ENCODE data around the gene ACAD8. TPM values are rescaled to one million over a fixed set of nuclear protein-coding genes. Genes with fewer than 3 reads are reported as not detected.

Gene ACAD8
- total RNA-seq, 1 donor from 2014 or later: 26.0 TPM

DNA sequence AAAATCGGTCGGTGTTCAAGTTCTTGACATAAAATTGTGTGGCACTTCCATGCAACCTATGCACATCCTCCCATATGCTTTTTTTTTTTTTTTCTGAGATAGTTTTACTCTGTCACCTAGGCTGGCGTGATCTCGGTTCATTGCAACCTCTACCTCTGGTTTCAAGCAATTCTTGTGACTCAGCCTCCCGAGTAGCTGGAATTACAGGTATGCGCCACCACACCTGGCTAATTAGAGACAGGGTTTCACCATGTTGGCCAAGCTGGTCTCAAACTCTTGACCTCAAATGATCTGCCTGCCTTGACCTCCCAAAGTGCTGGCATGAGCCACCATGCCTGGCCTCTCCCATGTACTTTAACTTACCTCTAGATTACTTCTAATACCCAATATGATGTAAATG lies 37.8 kb downstream of the ACAD8 start:
- DNase-seq: no peak

GRCh38 chr11:134292661-134293060 lies 39.3 kb downstream of the ACAD8 start:
- no peak for DNase-seq

DNA sequence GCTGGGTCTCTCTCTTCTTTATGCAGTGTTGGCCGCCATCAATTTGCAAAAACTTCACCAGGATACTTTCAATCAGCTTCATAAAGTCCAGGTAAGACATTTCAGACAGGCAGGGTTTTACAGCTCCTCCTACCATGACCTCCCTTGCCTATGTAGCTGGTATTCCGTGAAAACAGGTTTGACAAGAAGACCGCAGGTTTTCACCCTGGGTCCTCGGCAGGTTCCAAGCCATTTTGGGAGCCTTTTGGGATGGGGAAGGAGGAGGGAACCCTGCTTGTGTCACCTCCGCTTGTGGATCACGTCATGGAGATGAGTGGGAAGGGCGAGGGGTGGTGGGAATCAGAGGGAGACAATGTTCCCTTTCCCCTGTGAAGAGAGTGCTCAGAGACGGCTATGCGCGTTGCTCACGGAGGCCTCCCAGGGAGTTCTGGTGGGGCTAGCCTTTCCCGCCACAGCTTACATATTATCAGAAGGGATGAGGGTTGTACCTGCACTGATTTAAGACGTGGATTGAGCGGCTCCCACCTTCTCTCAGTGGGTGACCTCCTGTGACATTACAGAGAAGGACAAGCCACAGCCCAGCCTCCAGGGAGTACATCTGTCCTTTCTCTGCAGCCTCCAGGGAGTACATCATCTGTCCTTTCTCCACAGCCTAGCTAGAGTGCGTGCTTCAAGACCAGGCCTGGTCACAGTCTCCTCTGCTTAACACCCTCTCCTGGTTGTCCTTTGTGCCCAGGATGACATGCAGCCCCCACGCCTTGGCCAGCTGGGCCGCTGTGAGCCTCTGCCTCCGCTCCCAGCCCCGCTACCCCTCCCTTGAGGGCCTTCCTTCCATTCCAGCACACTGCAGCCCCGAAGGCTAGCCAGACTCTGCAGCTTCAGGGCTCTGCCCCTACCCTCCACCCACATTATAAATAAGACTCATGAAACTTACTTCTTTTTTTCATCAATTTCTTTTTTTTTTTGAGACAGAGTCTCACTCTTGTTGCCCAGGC lies 40.0 kb downstream of the ACAD8 start:
- no peak for DNase-seq

DNA sequence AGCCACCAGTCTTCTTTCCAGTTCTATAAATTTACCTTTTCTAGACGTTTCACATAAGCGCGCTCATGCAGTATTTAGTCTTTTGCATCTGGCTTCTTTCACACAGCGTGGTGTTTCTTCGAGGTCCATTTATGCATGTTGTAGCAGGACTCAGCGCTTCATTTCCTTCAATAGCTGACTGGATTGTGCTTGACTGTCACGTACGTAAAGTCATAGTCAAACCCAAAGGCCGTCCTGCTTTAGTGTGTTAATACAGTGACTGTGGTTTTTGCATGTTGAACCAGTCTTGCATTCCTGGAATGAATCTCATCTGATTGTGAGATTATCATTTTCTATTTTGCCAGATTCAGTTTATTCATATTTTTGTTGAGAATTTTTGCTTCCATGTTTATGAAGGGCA lies 41.3 kb downstream of the ACAD8 start:
- no peak for DNase-seq

- DNase-seq: no peak
Measured at GRCh38 chr11:134312223-134312622, 58.9 kb downstream of the ACAD8 start.

GRCh38 chr11:134312807-134313206 lies 59.4 kb downstream of the ACAD8 start:
- DNase-seq: no peak

DNA sequence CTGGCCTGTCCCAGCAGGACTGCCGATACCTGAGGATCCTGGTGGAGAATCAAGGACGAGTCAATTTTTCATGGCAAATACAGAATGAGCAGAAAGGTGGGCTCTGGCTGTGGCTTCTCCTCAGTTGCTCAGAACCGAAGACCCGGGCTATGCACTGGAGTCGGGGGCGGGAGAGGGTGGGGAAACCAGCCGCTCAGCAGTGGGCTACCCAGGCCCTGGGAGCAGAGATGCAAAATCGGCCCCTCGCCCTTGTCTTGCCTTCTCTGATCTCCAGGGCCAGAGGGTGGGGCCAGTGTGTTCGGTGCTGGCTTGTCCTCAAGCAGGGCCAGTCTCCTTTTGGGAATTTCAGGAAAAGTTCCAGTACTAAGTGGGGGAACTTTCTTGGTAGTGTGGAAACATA lies 60.0 kb downstream of the ACAD8 start:
- DNase-seq: no peak

DNA sequence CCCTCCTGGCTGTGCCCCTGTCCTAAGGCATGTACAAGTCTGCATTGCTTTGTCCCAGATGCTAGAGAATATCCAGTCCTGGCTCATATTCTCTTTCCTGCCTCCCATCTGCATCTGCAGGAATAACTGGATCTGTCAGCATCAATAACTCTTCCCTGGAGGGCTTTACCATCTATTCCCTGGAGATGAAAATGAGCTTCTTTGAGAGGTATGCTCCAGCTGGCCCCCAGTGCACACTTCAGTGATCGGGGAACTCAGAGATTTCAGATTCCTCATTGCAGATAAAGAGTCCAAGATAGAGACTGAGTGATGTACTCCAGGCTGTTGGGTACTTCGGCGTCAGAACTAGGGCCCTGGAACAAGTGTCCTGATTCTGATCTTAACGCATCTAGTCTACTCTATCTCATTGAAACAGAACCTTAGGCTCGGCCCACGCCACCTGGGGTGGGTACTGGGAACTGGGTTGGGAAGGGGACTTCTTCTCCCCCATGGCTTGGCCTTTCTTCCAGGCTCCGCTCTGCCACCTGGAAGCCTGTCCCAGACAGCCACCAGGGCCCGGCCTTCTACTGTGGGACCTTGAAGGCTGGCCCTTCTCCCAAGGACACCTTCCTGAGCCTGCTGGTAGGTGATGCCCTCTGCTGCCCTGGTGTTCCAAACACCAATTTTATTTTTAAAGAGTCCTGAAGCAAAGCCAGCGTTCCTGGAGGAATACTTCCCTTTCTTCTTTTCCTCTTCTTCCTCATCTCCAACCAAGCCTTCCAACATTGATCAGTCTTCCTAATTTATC lies 60.6 kb downstream of the ACAD8 start:
- DNase-seq: no peak

Other genes with a start within 250 kb of the ACAD8 start
- 113 TPM for gene JAM3, start 184.5 kb upstream of the ACAD8 start, total RNA-seq
- gene NCAPD3, start 29.6 kb upstream of the ACAD8 start, total RNA-seq: 18.1 TPM
- 35.3 TPM for gene VPS26B, start 28.9 kb upstream of the ACAD8 start, total RNA-seq
- gene THYN1, start 216 bp upstream of the ACAD8 start, total RNA-seq: 34.9 TPM
- gene GLB1L3, start 22.8 kb downstream of the ACAD8 start, total RNA-seq: not detected
- 1.8 TPM for gene GLB1L2, start 78.4 kb downstream of the ACAD8 start, total RNA-seq
- gene B3GAT1, start 158.7 kb downstream of the ACAD8 start, total RNA-seq: 0.41 TPM

All from tongue (tissue), 2 donors.